ENCODE measurements around the gene LRBA.
A peak's percentile ranks its signal among the peaks of the same experiment; 100 is the strongest.

The LRBA gene

DNA sequence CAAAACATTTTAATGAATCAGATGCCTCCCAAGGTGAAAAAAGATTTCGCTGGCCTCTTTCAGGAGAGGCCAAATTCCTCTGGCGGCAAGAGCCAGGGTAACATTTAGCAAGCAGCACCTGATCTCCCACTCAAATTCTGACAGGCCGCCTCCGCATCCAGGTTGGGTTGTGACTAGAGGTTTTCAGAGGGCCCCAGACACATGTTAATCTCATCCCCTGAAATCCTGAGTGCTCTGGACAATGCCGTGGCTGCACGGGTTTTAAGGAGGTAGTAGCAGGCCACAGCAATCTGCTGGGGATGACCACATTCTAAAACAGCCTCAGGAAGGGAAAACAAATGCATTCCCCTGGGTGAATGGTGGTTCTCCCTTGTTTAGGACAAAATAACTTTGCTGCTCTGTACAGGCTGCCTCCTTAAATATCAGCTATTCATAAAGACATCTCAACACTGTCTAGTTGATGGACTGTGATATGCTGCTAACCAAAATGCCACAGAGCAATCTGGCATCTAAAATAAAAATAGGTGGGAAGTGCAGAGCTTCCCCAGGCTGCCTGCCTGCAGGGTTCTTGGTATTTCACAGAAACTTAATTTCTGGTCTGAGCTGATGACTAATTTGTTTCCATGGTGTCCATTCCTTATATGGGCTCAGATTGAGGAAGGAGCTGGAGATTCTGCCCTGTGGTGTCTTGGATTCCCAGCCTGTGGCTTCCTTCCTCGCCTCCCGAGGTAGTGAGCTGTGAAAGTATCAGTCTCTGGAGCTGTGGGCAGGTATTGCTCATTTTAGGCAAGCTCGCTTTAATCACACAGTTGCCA, 734.8 kb downstream of the LRBA start:
- TF ChIP-seq, protein P1, sequence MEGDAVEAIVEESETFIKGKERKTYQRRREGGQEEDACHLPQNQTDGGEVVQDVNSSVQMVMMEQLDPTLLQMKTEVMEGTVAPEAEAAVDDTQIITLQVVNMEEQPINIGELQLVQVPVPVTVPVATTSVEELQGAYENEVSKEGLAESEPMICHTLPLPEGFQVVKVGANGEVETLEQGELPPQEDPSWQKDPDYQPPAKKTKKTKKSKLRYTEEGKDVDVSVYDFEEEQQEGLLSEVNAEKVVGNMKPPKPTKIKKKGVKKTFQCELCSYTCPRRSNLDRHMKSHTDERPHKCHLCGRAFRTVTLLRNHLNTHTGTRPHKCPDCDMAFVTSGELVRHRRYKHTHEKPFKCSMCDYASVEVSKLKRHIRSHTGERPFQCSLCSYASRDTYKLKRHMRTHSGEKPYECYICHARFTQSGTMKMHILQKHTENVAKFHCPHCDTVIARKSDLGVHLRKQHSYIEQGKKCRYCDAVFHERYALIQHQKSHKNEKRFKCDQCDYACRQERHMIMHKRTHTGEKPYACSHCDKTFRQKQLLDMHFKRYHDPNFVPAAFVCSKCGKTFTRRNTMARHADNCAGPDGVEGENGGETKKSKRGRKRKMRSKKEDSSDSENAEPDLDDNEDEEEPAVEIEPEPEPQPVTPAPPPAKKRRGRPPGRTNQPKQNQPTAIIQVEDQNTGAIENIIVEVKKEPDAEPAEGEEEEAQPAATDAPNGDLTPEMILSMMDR (IDR thresholded peaks at IDR 0.05; ENCODE audit: low read length, missing control alignments), result no peak
- H3K4me3 ChIP-seq (replicated peaks; ENCODE audit: low read depth, low read length), result no peak overlapping the region
- DNase-seq (ENCODE audit: low read depth), result peak; percentile 74

DNA sequence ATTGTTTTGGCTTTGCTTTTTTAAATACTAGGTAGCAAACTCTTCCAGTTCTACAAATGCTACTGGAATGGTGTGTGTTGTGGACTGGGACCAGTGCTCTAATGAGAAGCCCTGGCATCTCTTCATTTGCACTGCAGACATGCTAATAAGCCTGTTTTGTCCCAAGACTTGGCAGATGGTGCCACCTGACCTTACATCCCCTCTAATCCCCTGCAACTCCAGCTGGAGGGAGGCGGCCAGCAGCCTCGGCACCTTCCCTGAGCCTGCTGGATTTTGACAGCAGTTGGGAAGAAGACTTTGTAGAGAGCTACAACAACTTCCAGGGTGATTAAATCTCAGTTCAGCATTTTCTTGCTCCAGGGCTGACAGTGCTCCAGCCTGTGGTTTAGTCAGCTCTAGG, 736.9 kb downstream of the LRBA start:
- TF ChIP-seq, protein P1 (IDR thresholded peaks at IDR 0.05; ENCODE audit: low read length, missing control alignments), result no peak
- DNase-seq (ENCODE audit: low read depth), result no peak
- no peak overlapping the region for H3K4me3 ChIP-seq (replicated peaks; ENCODE audit: low read depth, low read length)

DNA sequence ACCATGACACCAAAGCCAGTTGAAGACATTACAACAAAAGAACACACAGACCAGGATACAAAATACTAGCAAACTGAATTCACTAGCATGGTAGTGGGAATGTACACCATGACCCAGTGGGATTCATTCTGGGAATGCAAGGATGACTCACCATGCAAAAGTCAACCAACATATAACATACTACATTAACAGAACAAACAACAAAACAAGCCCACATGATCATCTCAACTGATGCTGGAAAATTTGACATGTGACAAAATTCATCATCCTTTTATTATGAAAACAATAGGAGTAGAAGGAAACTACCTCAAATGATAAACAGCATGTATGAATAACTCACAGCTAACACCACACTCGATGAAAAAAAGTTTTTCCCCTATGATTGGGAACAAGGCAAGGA, 746.6 kb downstream of the LRBA start:
- TF ChIP-seq, protein P1 (IDR thresholded peaks at IDR 0.05; ENCODE audit: low read length, missing control alignments), result no peak
- DNase-seq (ENCODE audit: low read depth), result peak; percentile 27
- no peak overlapping the region for H3K4me3 ChIP-seq (replicated peaks; ENCODE audit: low read depth, low read length)

DNA sequence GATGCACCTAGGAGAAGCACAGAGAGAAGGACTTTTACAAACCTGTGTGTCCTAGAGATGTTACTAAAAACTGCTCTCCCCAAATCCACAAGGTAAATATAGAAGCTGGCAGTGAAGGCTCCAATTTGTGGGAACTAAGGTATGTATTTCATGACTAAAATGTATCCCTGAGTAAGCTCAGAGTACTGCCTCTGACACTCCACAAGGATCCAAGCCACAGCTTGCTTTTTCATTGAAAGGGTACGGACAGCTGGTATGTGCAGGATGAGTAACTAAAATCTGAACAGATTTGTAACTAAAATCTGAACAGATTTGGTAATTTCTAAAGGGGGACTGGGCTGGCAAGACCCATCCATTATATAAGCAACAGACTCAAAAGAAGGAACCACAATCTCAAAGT, 749.3 kb downstream of the LRBA start:
- TF ChIP-seq, protein P1 (IDR thresholded peaks at IDR 0.05; ENCODE audit: low read length, missing control alignments), result no peak
- DNase-seq (ENCODE audit: low read depth), result no peak
- H3K4me3 ChIP-seq (replicated peaks; ENCODE audit: low read depth, low read length), result no peak overlapping the region

DNA sequence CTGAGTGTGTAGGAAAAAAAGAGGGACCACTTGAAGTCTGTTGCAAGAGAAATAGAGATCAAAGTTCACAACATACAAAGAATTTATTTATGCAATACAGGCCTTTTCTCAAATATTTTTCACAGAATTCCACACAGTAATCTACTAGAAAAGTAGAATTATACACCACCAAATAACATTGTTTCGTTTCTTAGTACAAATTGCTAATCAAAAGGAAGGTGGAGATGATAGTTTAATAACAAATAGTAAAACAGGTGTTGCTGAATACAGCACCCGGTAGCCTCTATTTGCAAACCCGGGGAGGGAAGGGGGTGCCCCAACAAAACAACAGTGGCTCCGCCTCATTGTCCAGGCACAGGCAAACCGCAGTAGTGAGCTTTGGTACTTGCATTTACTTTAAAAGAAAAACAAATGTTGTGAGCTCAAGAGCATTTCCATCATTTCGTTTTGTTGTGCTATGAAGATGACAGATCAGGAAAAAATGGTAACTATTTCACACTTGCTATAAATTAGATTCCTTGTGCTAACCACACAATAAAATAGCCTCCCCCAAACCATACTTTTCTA, 750.4 kb downstream of the LRBA start:
- TF ChIP-seq, protein P1 (IDR thresholded peaks at IDR 0.05; ENCODE audit: low read length, missing control alignments), result no peak
- no peak for DNase-seq (ENCODE audit: low read depth)
- no peak overlapping the region for H3K4me3 ChIP-seq (replicated peaks; ENCODE audit: low read depth, low read length)

DNA sequence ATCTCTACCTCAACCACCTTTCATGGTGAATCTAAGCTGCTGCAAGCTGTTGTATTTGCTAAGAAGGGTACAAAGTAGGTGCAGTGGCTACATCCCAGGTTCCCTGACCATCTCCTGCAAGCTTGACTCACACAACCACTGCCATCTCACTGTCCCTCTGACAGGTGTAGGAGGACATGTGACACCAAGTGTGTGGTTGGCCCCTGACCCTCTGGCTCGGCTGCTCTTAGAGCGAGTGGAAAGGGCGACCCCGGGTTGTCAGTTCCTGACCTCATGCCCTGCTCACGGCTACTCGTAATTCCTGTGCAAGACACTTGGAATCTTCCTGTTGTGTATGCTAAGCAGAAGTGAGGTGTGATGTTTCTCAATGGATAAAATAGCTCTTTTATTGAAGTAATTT, 752.5 kb downstream of the LRBA start:
- no peak overlapping the region for H3K4me3 ChIP-seq (replicated peaks; ENCODE audit: low read depth, low read length)
- TF ChIP-seq, protein P1 (IDR thresholded peaks at IDR 0.05; ENCODE audit: low read length, missing control alignments), result no peak
- no peak for DNase-seq (ENCODE audit: low read depth)

All from fibroblast of pulmonary artery (primary cell).